SIG-M5 (cell line): ENCODE results near the gene MED26.

ENCODE experiments used
- DNase-seq: peaks from one replicate; lab custom pipeline; 2025; lab: John Stamatoyannopoulos, UW

The MED26 gene

GRCh38 chr19:16537111-16537510 lies 90.9 kb downstream of the MED26 start:
- DNase-seq: no peak

DNA sequence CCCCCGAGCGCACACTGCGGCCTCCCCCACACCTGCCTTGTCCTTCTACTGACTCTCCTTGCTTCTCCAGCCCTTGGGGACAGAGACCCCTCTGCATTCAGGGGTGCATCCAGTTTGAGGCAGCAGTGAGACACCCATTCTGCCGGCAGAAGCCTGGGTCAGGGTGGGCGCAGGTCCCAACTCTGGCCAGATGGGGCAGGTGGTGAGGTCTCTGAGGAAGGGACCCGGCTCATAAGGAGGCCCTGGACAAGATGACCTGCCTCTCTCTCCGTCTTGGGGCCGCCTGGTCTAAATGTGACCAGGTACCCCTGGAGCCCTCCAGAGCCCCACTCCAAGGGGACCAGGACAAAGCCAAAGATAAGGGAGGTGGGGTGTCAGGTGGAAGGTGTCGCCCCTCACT lies 91.9 kb downstream of the MED26 start:
- DNase-seq: no peak

- no peak for DNase-seq
These were observed 92.6 kb downstream of the MED26 start for GRCh38 chr19:16535381-16535780.

DNA sequence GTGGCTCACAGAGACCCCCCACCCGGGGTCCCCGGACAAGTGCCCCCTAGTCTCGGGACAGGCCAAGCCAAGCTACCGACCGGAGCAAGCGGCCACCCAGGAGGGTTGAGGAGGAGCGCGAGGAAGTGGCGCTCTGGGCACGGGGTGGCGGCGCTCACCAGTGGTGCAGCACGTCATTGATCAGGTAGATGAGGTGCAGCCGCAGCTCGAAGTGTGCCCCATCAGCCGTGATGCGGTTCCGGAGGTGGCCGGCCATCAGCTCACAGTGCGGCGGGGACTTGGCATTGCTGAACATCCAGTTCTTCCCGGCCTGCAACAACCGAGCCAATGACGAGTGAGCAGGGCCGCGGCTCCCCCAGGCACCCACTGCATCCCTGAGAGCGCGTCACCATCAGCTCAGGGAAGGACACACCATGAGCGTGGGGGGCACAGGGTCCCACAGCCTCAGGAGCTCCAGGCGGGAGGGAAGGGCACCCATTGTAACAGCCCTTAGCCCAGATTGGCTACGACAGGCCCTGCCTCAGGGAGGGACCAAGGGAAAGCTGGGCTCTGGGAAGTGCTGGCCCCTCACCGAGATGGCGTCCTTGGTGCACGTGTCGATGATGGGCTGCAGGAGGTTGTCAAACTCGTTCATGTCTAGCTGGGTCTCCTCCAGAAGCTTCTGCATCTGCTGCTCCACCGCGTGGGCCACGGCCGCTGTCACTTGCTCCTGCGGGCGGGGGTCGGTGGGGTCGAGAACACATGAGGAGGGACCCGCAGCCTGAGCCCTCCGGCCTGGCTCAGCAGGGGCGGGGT lies 95.4 kb downstream of the MED26 start:
- no peak for DNase-seq

GRCh38 chr19:16531380-16531669 lies 96.7 kb downstream of the MED26 start:
- DNase-seq: no peak

- DNase-seq: no peak
These were observed 97.2 kb downstream of the MED26 start for GRCh38 chr19:16530540-16531379.

DNA sequence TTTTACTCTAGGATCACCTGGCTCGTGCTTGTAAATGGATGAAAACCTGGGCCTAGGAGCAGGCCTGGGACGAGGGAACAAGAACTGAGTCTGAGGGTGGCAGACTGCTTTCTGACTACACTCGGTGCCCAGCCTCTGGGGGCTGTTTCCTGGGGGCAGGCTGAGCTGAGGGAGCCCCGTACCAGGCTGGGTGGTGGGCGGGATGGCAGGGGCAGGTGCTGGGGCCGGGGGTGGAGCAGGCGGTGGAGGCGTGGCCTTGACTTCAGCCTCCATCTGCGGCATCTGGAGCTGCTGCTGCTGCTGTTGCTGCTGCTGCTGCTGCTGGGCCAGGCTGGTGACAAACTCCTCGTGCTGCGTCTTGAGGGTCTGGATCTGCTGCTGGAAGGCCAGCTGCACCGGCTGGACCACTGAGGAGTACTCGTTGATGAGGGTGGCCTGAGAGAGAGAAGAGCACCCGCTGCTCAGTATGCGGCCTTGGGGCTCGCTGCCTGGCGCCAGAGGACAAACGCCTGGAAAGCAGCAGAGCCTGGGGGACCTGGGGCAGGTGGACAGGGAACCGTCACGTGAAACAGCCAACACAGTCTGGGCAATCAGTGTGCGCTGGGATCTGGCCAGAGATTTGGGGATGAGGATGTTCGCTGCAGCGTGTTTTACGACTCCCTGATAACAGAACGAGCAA lies 98.4 kb downstream of the MED26 start:
- no peak for DNase-seq

DNA sequence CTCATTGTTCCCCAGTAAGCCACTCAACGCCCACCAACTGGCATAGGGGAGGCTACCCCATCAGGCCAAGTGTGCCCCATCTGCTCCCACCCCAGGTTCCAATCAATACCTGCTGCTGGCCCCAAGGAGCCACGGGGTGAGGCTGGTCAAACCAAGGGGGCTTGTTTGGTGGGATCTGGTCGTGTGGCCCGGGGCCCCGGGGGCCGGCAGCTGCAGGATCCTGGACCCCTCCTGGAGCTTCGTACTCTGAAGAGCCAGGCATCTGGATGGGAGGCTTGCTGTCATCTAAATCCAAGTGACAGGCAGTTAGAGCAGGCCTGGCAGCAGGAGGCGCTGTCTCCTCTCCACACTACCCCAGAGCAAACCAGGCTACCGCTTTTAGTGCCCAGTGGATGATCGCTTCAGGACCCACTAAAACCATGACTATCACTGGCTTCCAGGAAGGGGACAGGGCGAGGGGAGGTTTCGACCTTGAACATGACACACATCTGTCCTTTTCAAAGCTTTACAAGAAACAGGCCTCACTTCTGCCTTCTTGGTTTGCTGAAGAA lies 100.0 kb downstream of the MED26 start:
- no peak for DNase-seq

DNA sequence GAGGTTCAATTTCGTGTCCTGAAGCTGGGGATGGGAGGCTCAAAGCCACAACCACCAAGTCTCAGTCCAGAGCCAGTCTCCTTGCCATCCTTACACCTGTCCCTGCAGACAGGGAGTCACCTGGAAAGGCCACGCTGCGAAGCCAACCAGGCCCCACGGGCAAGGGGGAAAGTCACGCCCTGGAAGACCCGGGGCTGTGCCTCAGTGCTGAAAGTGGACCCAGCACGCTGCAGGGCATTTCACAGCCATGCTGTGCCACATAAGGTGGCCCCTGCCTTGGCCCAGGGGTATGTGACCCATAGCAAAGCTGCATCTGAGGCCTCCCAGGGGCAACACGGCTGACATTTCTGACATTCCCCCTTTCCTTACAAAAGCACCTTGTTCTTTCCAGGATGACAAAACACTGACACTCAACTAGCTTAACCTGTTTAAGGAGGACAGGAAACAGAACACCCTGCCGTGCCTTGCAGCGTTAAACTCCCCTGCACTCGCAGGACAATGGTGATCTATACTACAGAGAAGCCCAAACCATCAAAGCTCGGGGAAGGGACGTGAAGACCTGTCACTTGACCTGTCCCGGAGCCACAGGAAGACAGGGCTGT lies 100.6 kb downstream of the MED26 start:
- no peak for DNase-seq

GRCh38 chr19:16525751-16526481 lies 102.1 kb downstream of the MED26 start:
- no peak for DNase-seq

DNA sequence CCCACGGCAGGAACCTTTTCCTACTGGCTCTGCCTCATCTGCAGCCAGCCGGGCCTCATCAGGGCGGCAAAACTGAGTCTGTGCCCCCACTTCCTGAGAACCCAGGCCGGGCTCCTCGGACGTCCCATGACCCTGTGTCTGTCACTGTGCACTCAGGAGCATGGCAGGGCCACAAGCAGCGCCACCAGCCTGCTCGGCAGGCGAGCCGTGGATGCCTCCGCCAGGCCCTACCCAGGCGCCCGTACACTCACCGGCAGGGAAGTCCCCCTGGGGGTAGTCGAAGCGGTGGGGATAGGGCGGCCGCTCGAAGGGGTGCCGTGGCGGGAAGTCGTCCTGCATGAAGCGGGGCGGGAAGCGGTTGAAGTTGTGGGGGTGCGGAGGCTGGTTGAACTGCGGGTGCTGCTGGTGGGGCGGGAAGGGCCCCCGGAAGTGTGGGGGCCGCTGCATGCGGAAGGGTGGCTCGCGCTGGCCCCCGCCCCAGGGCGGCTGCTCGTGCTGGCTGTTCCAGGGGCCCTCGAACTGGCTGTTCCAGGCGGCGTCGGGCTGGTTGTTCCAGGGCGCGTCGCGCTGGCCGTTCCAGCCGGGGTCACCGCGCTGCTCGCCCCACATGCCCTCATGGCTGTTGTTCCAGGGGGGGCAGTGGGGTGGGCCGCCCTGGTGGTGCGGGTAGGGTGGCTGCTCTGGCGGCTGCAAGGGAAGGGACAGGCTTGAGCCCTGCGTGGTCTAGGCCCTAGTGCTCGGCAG lies 102.8 kb downstream of the MED26 start:
- no peak for DNase-seq
